Activated CD8-positive, alpha-beta memory T cell treated with anti-CD3 and anti-CD28 coated beads, Interleukin-2, amount 10 ng/mL, durations not matched to agents 7 days and 5 days (primary cell): ENCODE data around the gene SLC35F3. TPM values are rescaled to one million over a fixed set of nuclear protein-coding genes. Genes with fewer than 3 reads are reported as not detected.
"Not testable (repeated sequence)": the region's sequence is repeated elsewhere in the genome, so short reads cannot be mapped to it uniquely, and the experiment has no call there.

ENCODE experiments used
- ATAC-seq: fragments of 150-1000 bp; cut with Tn5 transposase; one replicate; pipeline ENCODE4 v1.10.0; 2021; ENCODE audit warnings: moderate library complexity
- CTCF ChIA-PET: fragments of 350-600 bp; sonication (Branson Sonifier 250); formaldehyde crosslinking; loops from one replicate; lab custom pipeline; 2021; ENCODE audit warnings: antibody characterized with exemption; lab: Charles Lee
- DNase-seq: peaks from one replicate; pipeline ENCODE4 v3.0.0-alpha.2; 2020
- H3K27ac Mint-ChIP-seq: one replicate; pipeline ENCODE4 v1.8.0; 2021; ENCODE audit warnings: mild to moderate bottlenecking, mixed read lengths
- H3K27me3 Mint-ChIP-seq: one replicate; pipeline ENCODE4 v1.8.0; 2021; ENCODE audit warnings: mixed read lengths
- H3K36me3 Mint-ChIP-seq: one replicate; pipeline ENCODE4 v1.8.0; 2021; ENCODE audit warnings: mild to moderate bottlenecking, mixed read lengths
- H3K4me1 Mint-ChIP-seq: one replicate; pipeline ENCODE4 v1.8.0; 2021; ENCODE audit warnings: mixed read lengths
- H3K4me3 Mint-ChIP-seq: one replicate; pipeline ENCODE4 v1.8.0; 2021; ENCODE audit warnings: mild to moderate bottlenecking, moderate library complexity, mixed read lengths
- H3K9me3 Mint-ChIP-seq: one replicate; pipeline ENCODE4 v1.8.0; 2022; ENCODE audit warnings: low read depth, mixed read lengths
- total RNA-seq, 2 experiments: library from RNA; stranded (reverse); gene quantifications; one replicate each; pipeline ENCODE4 v1.2.3, GENCODE V29; 2021

SLC35F3 gene
- total RNA-seq, 2 experiments from 2014 or later, result 13.8 to 16.8 TPM

DNA sequence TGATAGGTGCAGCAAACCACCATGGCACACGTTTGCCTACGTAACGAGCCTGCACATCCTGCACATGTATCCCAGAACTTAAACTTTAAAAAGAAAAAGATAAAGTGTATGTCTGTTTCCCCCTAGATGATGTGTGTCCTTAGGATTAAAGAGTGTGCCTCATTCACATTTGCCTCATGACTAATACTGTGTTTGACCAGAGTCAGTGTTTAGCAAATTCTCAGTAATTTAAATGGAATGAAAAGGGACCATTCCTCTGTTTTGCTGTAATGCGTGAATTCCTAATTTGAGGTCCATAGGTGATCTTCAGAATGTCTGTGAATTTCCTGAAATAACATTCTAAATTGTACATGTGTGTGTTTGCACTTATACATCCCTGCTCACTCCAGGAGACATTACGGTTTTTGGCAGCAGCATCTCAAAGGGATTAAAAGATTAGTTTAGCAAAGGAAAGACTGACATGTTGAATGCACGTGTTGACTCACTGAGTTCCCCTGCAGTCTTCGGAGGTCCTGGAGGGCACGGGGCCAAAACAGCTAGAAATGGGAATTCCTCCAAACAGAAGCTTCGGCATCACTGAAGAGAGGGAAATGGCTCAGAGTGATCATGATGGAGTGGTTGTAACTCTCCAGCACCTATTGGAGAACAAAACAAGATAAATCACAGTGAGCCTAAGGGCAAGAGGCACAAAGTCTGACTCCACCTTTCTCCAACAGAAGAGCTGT lies 19.1 kb upstream of the SLC35F3 start:
- Mint-ChIP-seq H3K36me3 (no peaks in the 10 kb centered on the region), H3K4me3 (no peak overlapping the region), H3K9me3 (peaks cover 11% of the 10 kb centered on the region), H3K27me3 (no peaks in the 10 kb centered on the region), H3K27ac (no peak overlapping the region), H3K4me1 (no peaks in the 10 kb centered on the region)
- DNase-seq (no peak), ATAC-seq (no peak)
- CTCF ChIA-PET, result no interaction called here

DNA sequence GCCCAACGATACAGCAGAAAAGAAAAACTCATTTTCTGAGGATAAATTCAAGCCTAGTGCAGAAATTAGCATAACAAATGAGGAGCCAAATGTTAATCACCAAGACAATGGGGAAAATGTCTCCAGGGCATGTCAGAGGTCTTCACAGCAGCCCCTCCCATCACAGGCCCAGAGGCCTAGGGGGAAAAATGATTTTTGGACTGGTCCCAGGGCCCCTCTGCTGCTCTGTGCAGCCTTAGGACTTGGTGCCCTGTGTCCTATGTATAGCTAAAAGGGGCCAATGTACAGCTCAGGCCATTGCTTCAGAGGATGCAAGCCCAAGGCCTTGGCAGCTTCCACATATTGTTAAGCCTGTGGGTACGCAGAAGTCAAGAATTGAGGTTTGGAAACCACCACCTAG lies 13.3 kb upstream of the SLC35F3 start:
- CTCF ChIA-PET, ATAC-seq, H3K36me3 Mint-ChIP-seq, H3K27ac Mint-ChIP-seq, H3K4me1 Mint-ChIP-seq, H3K27me3 Mint-ChIP-seq, H3K4me3 Mint-ChIP-seq, DNase-seq: not testable (repeated sequence)
- H3K9me3 Mint-ChIP-seq, result peaks cover 14% of the 10 kb centered on the region

DNA sequence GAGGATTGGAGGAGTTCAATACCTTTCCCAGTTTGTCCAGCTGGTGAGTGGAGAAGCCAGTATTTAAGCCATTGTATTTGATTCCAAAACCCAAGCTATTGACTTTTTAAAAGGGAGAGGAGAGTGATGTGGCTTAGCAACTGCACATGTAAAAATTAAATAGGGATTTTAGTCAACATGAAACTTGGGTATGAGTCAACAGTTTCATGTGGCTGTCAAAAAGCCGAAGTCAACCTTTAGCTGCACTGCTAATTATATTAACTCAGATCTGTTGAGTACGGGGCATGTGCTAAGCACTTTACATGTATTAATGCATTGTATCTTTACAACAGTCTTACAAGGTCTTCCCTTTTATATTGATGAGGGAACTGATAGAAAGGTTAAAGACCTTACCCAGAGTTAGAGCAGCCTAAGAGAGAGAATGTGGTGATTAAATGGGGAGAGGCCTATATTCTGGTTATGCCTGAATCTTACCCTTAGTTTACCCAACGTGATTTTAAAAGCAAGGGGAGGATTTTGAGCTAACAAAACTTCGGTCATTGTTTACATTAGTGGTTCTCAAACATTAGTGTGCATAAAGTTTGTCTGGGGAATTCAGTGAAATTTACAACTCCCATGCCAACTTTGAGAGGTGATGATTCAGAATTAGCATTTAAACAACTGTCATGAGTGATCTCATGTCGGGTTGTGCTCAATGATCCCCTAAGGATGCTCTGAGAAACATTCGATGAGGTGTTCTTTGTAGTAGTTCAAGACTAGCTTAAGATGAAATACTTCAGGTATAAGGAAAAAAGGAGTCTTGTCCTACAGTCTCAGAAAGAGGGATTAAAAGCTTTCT lies 6.9 kb upstream of the SLC35F3 start:
- Mint-ChIP-seq H3K27me3 (peaks cover 42% of the 10 kb centered on the region), H3K36me3 (no peaks in the 10 kb centered on the region), H3K4me1 (peaks cover 6% of the 10 kb centered on the region), H3K27ac (no peak overlapping the region), H3K4me3 (no peak overlapping the region), H3K9me3 (peaks cover 4% of the 10 kb centered on the region)
- DNase-seq (no peak), ATAC-seq (no peak)
- CTCF ChIA-PET, result no interaction called here

DNA sequence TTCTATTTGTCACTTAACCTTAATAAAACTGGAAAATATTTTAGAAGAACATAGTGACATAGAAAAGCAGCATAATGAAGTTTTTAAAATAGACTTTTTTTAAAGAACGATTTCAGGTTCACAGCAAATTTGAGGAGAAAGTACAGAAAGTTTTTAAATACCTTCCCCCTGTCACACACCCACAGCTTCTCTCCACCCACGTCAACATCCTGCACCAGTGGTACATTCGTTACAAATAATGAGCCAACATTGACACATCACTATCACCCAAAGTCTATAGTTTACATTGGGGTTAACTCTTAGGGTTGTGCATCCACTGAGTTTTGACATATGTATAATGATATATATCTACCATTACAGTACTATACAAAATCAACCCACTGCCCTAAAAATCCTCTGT lies 3.0 kb upstream of the SLC35F3 start:
- peaks cover 74% of the 10 kb centered on the region for H3K27me3 Mint-ChIP-seq
- CTCF ChIA-PET, result no interaction called here
- ATAC-seq, result no peak
- DNase-seq, result no peak
- H3K4me1 Mint-ChIP-seq, result peaks cover 9% of the 10 kb centered on the region
- H3K4me3 Mint-ChIP-seq, result no peak overlapping the region
- H3K36me3 Mint-ChIP-seq, result peaks cover 7% of the 10 kb centered on the region
- H3K9me3 Mint-ChIP-seq, result peaks cover 6% of the 10 kb centered on the region
- no peak overlapping the region for H3K27ac Mint-ChIP-seq

DNA sequence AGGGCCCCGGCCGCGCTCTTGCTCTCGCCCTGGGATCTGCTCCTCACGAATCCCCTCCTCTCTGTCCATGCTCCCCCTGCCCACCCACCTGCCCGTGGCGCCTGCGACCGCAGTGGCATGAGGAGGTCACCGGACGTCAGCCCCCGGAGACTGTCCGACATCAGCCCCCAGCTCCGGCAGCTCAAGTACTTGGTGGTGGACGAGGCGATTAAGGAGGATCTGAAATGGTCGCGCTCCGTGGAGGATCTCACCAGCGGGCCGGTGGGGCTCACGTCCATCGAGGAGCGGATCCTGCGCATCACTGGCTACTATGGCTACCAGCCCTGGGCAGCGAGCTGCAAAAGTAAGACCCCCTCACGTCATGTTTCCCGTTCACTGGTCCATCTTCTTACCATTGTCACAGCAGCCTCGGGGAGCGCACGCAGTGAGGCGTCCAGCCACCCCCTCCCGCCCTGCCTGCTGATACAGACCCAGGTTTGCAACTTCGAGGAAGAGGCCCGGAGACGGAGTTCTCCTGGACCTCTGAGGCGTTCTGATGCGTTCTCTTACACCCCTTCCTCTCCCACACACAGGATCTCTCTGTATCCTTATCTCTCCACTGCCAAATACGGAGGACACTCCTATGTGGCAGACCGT lies 1.1 kb downstream of the SLC35F3 start:
- Mint-ChIP-seq H3K9me3 (peaks cover 2% of the 10 kb centered on the region), H3K4me1 (peaks cover 3% of the 10 kb centered on the region), H3K36me3 (peaks cover 7% of the 10 kb centered on the region), H3K27me3 (peaks cover 55% of the 10 kb centered on the region), H3K27ac (no peak overlapping the region), H3K4me3 (no peak overlapping the region)
- CTCF ChIA-PET, result no interaction called here
- DNase-seq, result no peak
- no peak for ATAC-seq

DNA sequence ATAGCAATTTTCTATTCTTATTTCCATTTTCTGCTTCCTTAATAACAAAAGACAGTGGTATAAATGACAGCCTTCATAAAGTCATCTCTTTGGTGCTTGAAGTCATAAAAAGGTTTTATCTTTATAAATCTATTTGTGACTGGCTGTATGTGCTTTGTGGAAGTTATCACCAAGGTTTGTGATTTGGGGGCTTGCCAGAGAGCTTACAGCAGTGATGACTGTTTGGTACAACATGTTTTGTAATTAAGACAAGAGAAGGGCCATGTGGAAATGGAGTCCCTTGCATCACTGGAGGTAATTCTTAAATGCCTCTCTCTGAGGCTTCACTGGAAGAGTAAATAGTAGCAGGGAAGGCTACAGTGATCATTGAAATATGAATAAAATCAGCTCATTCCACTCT lies 2.7 kb downstream of the SLC35F3 start:
- Mint-ChIP-seq H3K27me3 (peaks cover 44% of the 10 kb centered on the region), H3K36me3 (peaks cover 7% of the 10 kb centered on the region), H3K9me3 (peaks cover 2% of the 10 kb centered on the region), H3K27ac (no peak overlapping the region), H3K4me3 (no peak overlapping the region), H3K4me1 (peaks cover 3% of the 10 kb centered on the region)
- no peak for DNase-seq
- no peak for ATAC-seq
- CTCF ChIA-PET, result no interaction called here

DNA sequence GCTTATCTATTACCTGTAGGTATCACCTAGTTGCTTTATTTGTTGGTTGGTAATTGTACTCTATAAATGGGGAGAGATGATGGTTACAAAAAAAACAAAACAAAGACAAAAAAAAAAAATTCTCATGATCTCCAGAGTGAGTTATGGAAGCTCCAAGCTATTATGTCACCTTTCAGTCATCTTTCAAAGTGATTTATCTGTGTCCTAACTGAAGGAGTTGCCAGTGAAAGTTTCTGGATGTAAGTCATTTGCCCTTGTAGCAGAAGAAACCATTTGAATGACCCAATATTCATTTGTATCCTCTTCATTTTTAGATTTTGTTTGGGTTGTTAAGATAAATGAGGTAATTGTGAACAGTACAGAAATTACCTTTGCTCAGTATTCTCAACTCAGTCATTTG lies 3.6 kb downstream of the SLC35F3 start:
- Mint-ChIP-seq H3K9me3 (peaks cover 2% of the 10 kb centered on the region), H3K4me3 (no peak overlapping the region)
- CTCF ChIA-PET, result no interaction called here

DNA sequence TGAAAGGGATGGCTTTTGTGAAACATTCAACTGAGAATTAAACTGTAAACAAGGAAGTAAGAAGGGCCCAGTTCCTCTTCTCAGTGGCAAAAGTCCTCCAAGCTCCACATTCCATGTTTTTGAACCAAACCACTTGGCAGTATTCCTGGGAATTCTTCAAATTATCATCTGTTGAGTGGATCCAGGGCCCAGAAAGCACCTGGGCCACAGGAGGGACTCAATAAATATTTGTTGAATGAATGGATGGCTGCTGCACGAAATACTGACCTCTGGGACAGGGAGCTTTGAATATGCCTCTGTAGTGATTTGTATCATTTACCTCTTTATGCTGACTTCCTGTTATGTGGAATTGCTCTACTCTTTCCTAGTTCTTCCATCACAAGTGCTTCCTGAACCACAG lies 4.7 kb downstream of the SLC35F3 start:
- Mint-ChIP-seq H3K9me3 (peaks cover 2% of the 10 kb centered on the region), H3K27me3 (peaks cover 27% of the 10 kb centered on the region), H3K27ac (no peak overlapping the region), H3K36me3 (peaks cover 6% of the 10 kb centered on the region), H3K4me3 (no peak overlapping the region), H3K4me1 (peaks cover 2% of the 10 kb centered on the region)
- CTCF ChIA-PET, result no interaction called here
- ATAC-seq (no peak), DNase-seq (no peak)

More for the DNA sequence above, 3.6 kb downstream of the SLC35F3 start:
- Mint-ChIP-seq H3K36me3 (peaks cover 7% of the 10 kb centered on the region), H3K4me1 (peaks cover 3% of the 10 kb centered on the region), H3K27ac (no peak overlapping the region), H3K27me3 (peaks cover 37% of the 10 kb centered on the region)
- no peak for DNase-seq
- no peak for ATAC-seq

DNA sequence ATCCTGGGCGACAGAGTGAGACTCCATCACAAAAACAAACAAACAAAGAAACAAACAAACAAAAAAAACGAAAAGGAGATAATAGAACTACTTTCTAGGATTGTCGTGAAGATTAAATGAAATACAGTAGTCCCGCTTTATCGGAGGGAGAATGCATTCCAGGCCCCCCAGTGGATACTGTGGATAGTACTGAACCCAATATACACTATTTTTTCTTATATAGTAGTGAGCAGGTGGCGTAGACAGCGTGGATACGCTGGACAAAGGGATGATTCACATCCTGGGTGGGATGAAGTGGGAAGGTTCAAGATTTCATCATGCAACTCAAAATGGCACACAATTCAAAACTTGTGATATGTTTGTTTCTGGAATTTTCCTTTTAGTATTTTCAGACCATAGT lies 8.0 kb downstream of the SLC35F3 start:
- Mint-ChIP-seq H3K36me3 (no peaks in the 10 kb centered on the region), H3K4me1 (no peaks in the 10 kb centered on the region), H3K4me3 (no peak overlapping the region), H3K27ac (no peak overlapping the region), H3K27me3 (peaks cover under 1% of the 10 kb centered on the region), H3K9me3 (no peaks in the 10 kb centered on the region)
- DNase-seq, result no peak
- ATAC-seq, result no peak
- CTCF ChIA-PET, result no interaction called here

DNA sequence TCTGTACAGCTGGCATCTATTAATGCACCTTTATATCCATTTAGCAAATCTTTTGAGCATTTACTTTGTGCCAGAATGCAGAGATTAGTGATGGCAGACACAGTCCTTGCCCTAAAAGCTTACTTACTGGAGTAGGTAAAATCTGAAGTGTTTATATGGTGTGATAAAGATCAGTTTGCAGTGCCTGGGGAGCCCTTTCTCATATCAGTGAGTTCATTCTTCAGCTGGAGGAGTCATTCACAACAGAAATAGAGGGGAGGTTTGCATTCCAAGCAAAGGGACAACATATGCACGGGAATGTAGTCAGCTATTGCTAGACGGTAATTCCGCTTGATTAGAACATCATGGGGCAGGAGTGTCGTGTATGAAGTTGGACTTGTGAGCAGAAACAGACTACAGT lies 8.4 kb downstream of the SLC35F3 start:
- DNase-seq, result no peak
- Mint-ChIP-seq H3K4me3 (no peak overlapping the region), H3K27me3 (no peaks in the 10 kb centered on the region)

DNA sequence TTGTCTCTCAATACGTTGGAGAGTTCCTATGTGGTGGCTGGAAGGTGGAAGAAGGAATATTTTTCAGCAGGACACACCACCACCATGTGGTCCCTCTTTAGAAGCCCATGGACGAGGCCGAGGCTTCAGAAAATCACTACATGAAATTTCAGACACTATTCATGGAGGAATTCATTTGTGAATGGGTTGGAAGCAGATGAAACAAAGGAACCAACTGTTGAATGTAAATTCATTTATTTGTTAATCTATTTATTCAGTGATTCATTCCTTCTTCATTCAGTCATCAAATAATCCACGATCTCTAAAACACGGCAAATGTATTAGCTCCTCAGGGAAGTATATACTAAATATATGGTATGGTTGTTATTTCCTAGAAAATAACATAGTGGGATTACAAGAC lies 12.2 kb downstream of the SLC35F3 start:
- Mint-ChIP-seq H3K27me3 (peaks cover 4% of the 10 kb centered on the region), H3K9me3 (no peaks in the 10 kb centered on the region), H3K27ac (no peak overlapping the region), H3K4me1 (no peaks in the 10 kb centered on the region), H3K36me3 (no peaks in the 10 kb centered on the region), H3K4me3 (no peak overlapping the region)
- CTCF ChIA-PET, result no interaction called here
- DNase-seq (no peak), ATAC-seq (no peak)

More for the DNA sequence above, 8.4 kb downstream of the SLC35F3 start:
- Mint-ChIP-seq H3K9me3 (no peaks in the 10 kb centered on the region), H3K4me1 (no peaks in the 10 kb centered on the region), H3K27ac (no peak overlapping the region), H3K36me3 (no peaks in the 10 kb centered on the region)
- CTCF ChIA-PET, result no interaction called here
- ATAC-seq, result no peak

DNA sequence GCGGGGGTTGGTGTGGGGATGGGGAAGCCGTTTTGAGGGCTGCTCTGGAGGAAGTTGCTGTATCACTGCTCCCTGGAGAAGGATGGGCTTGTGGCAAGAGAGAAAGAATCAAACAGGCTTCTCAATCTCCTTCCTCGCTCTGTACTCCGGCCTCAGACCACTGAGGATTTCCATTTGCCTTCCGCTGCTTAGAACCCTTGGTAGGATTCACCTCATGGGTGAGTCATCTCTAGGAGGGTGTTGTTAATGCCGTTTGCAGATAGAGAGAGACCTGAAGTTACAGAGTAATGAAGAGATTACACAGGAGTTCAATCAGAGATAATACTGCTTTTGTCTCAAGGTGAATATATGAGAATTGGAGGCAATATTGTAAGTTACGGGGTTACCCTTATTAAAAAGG lies 15.3 kb downstream of the SLC35F3 start:
- no peaks in the 10 kb centered on the region for H3K36me3 Mint-ChIP-seq
- CTCF ChIA-PET, result no interaction called here
- DNase-seq (no peak), ATAC-seq (no peak)
- H3K4me1 Mint-ChIP-seq, result no peaks in the 10 kb centered on the region
- no peak overlapping the region for H3K27ac Mint-ChIP-seq
- peaks cover 4% of the 10 kb centered on the region for H3K27me3 Mint-ChIP-seq
- H3K9me3 Mint-ChIP-seq, result no peaks in the 10 kb centered on the region
- no peak overlapping the region for H3K4me3 Mint-ChIP-seq

DNA sequence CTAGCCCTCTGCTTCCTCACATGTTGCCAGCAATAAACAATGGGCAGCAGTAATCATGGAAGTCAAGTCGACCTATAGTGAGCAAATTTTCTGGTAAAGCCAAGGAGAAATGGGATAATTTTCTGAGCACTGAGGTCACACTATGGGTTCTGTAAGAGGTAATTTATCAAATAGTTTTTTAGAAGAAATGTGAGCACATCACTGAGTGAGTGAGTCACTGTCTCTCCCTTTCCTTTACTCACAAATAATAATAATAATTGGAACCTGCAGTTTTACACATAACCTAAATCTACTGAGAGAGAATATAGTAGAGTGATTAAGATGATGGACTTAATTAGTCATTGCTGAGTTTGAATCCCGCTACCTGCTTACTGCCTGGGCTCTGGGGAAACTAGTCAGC lies 23.6 kb downstream of the SLC35F3 start:
- CTCF ChIA-PET, result no interaction called here
- H3K9me3 Mint-ChIP-seq, result no peaks in the 10 kb centered on the region
- no peak overlapping the region for H3K27ac Mint-ChIP-seq
- ATAC-seq (no peak), DNase-seq (no peak)
- H3K27me3 Mint-ChIP-seq, result no peaks in the 10 kb centered on the region
- no peak overlapping the region for H3K4me3 Mint-ChIP-seq
- H3K36me3 Mint-ChIP-seq, result no peaks in the 10 kb centered on the region
- H3K4me1 Mint-ChIP-seq, result no peaks in the 10 kb centered on the region

DNA sequence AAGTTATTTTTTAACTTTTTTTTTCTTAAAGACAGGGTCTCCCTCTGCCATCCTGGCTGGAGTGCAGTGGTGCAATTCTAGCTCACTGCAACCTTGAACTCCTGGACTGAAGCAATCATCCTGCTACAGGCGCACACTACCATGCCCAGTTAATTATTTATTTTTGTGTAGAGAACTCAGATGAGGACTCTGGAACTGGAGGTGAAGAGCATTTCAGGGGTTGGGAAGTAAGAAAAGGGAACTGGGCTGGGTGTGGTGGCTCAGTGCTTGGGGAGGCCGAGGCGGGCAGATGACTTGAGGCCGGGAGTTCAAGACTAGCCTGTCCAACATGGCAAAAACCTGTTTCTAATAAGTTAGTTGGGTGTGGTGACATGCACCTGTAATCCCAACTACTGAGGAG lies 28.9 kb downstream of the SLC35F3 start:
- H3K36me3 Mint-ChIP-seq, result no peaks in the 10 kb centered on the region

More for the DNA sequence above, 28.9 kb downstream of the SLC35F3 start:
- ATAC-seq (no peak), DNase-seq (no peak)
- Mint-ChIP-seq H3K27me3 (no peaks in the 10 kb centered on the region), H3K27ac (no peak overlapping the region), H3K4me1 (no peaks in the 10 kb centered on the region), H3K9me3 (no peaks in the 10 kb centered on the region), H3K4me3 (no peak overlapping the region)
- CTCF ChIA-PET, result no interaction called here
